Smooth muscle cell (in vitro differentiated cells): ENCODE data around the gene ANO6. TPM values are rescaled to one million over a fixed set of nuclear protein-coding genes. Genes with fewer than 3 reads are reported as not detected.

Source experiments
- DNase-seq: peaks from one replicate; lab custom pipeline; 2025; ENCODE audit not compliant: unreplicated experiment; lab: John Stamatoyannopoulos, UW
- H2AFZ ChIP-seq: fragments of 200-600 bp; sonication (generic); 2 replicates; pipeline ENCODE4 v1.6.0; 2016; ENCODE audit warnings: antibody characterized with exemption, low read depth, mild to moderate bottlenecking
- H3F3A ChIP-seq: fragments of 200-600 bp; sonication (generic); 2 replicates; pipeline ENCODE4 v1.6.0; 2017; ENCODE audit warnings: antibody characterized with exemption, low read depth
- H3K27ac ChIP-seq: fragments of 200-600 bp; sonication (generic); 2 replicates; pipeline ENCODE4 v1.5.1; 2016; ENCODE audit warnings: low read depth, mild to moderate bottlenecking
- H3K27me3 ChIP-seq: fragments of 200-600 bp; sonication (generic); 2 replicates; pipeline ENCODE4 v1.6.1; 2016; ENCODE audit warnings: low read depth, mild to moderate bottlenecking
- H3K36me3 ChIP-seq: fragments of 200-600 bp; sonication (generic); 2 replicates; pipeline ENCODE4 v1.5.1; 2016; ENCODE audit warnings: low read depth
- H3K4me1 ChIP-seq: fragments of 200-600 bp; sonication (generic); 2 replicates; pipeline ENCODE4 v1.5.1; 2016; ENCODE audit warnings: low read depth
- H3K4me2 ChIP-seq: fragments of 200-600 bp; sonication (generic); 2 replicates; pipeline ENCODE4 v1.6.0; 2016; ENCODE audit warnings: mild to moderate bottlenecking
- H3K4me3 ChIP-seq: fragments of 200-600 bp; sonication (generic); 2 replicates; pipeline ENCODE4 v1.5.1; 2016; ENCODE audit warnings: mild to moderate bottlenecking
- H3K79me2 ChIP-seq: fragments of 200-600 bp; sonication (generic); 2 replicates; pipeline ENCODE4 v1.6.0; 2016; ENCODE audit warnings: low read depth, mild to moderate bottlenecking
- H3K9ac ChIP-seq: fragments of 200-600 bp; sonication (generic); 2 replicates; pipeline ENCODE4 v1.6.0; 2016; ENCODE audit warnings: low read depth
- H3K9me3 ChIP-seq: fragments of 200-600 bp; sonication (generic); replicated peaks from 2 replicates; pipeline ENCODE4 v1.5.1; 2016; ENCODE audit warnings: low read depth
- H4K20me1 ChIP-seq: fragments of 200-600 bp; sonication (generic); 2 replicates; pipeline ENCODE4 v1.6.0; 2016; ENCODE audit warnings: low read depth
- WGBS: methylation state at CpG from one replicate; pipeline ENCODE4 v1.1.7; 2016; ENCODE audit warnings: low lambda C conversion rate; 5-methylcytosine and 5-hydroxymethylcytosine counted together
- polyA plus RNA-seq: library from polyadenylated mRNA; unstranded; fragments of >200 nt; fragmentation: Nextera tagmentation; extraction: Ambion mirVana; gene quantifications from 2 replicates; pipeline ENCODE4 v1.2.1, GENCODE V29; 2016
- total RNA-seq: library from RNA; depleted of rRNA; stranded (reverse); fragments of >200 nt; gene quantifications from 2 replicates; pipeline ENCODE4 v1.2.3, GENCODE V29; 2014
- TF ChIP-seq, protein P1 (sequence below): fragments of 200-600 bp; sonication (generic); IDR thresholded peaks from 2 replicates; pipeline ENCODE4 v1.5.1; 2017; ENCODE audit warnings: borderline replicate concordance, mild to moderate bottlenecking, antibody characterized with exemption; ENCODE audit not compliant: insufficient read depth, poor library complexity, severe bottlenecking

Gene ANO6
- total and polyA plus RNA-seq, 2 experiments from 2014 or later, result 44.8 to 106 TPM

- Histone ChIP-seq H3K9ac (no peak overlapping the region), H3K4me1 (peaks cover 8% of the 10 kb centered on the region), H3K27me3 (no peaks in the 10 kb centered on the region), H3K36me3 (no peaks in the 10 kb centered on the region), H3F3A (no peaks in the 10 kb centered on the region), H2AFZ (no peak overlapping the region), H3K79me2 (peaks cover 80% of the 10 kb centered on the region), H3K27ac (peak overlapping the region; percentile 32), H3K9me3 (no peaks in the 10 kb centered on the region), H3K4me3 (no peak overlapping the region), H3K4me2 (no peak overlapping the region), H4K20me1 (peaks cover 67% of the 10 kb centered on the region)
- WGBS, result 97% methylated on average over 2 of the region's 2 CpGs
- no peak for DNase-seq
- TF ChIP-seq, protein P1, sequence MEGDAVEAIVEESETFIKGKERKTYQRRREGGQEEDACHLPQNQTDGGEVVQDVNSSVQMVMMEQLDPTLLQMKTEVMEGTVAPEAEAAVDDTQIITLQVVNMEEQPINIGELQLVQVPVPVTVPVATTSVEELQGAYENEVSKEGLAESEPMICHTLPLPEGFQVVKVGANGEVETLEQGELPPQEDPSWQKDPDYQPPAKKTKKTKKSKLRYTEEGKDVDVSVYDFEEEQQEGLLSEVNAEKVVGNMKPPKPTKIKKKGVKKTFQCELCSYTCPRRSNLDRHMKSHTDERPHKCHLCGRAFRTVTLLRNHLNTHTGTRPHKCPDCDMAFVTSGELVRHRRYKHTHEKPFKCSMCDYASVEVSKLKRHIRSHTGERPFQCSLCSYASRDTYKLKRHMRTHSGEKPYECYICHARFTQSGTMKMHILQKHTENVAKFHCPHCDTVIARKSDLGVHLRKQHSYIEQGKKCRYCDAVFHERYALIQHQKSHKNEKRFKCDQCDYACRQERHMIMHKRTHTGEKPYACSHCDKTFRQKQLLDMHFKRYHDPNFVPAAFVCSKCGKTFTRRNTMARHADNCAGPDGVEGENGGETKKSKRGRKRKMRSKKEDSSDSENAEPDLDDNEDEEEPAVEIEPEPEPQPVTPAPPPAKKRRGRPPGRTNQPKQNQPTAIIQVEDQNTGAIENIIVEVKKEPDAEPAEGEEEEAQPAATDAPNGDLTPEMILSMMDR, result no peak
These were observed 86.9 kb downstream of the ANO6 start for GRCh38 chr12:45302621-45303369.

DNA sequence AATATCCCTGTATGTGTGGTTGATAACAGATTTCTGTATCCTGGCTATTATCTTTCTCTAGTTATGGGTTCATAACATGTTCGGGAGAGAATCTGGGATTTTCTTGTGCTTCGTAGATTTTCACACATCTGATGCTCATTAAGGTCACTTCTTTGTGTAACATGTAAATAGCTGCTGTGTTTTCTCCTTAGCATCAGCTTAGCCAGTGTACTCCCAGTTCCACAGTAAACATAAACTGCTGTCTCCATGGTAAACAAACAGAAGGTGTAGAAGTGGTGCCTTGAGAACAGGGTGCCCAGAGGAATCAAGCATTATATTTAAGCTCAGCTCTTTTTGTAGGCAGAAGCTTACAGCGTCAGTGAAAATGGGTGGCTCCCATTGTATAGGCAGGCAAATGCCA, 88.0 kb downstream of the ANO6 start:
- Histone ChIP-seq H3K36me3 (no peaks in the 10 kb centered on the region), H3K4me3 (no peak overlapping the region), H3K79me2 (peaks cover 75% of the 10 kb centered on the region), H4K20me1 (peaks cover 55% of the 10 kb centered on the region), H3K4me1 (peaks cover 8% of the 10 kb centered on the region), H3K9me3 (no peaks in the 10 kb centered on the region), H3K4me2 (no peak overlapping the region), H3K27me3 (no peaks in the 10 kb centered on the region), H2AFZ (no peak overlapping the region), H3F3A (no peaks in the 10 kb centered on the region), H3K9ac (peak overlapping the region; percentile 18), H3K27ac (peak overlapping the region; percentile 32)
- DNase-seq, result no peak
- TF ChIP-seq, protein P1, result no peak
- 59% methylated on average over 3 of the region's 3 CpGs for WGBS

DNA sequence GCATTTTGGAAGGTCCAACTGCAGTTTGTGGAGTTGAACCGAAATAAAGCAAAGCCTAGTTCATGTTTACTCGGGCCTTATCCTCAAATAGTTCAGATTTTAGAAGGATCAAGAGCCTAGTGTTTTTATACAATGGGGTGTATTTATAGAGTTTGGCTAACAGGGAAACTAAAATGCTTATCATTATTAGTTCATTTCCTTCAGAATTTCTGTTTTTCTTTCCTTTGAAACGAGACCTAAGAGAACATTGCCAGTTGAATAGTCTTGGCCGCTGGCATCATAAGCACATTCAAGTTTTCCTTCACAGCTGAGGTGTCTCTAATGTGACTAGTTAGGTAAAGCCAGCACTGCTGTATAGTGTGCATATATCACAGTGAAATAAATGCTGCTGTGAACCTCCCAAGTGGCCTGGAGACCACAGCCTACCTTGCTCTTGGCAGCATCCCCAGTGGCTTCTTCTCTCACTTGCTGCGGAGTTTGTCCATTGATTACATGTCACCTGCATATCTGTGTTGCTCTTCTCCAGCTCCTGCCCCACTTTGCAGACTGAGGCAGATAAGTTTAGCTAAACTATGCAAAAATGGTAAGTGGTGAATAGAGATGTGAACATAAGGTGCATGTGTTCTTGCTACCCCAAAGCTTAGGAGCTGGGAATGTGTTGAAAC, 88.8 kb downstream of the ANO6 start:
- Histone ChIP-seq H3K9me3 (no peaks in the 10 kb centered on the region), H3K27me3 (no peaks in the 10 kb centered on the region), H3K27ac (peak overlapping the region; percentile 32), H3K9ac (peak overlapping the region; percentile 18), H4K20me1 (peaks cover 48% of the 10 kb centered on the region), H3F3A (no peaks in the 10 kb centered on the region), H3K4me2 (no peak overlapping the region), H3K36me3 (no peaks in the 10 kb centered on the region), H3K79me2 (peaks cover 74% of the 10 kb centered on the region), H2AFZ (no peak overlapping the region), H3K4me3 (no peak overlapping the region), H3K4me1 (peaks cover 8% of the 10 kb centered on the region)
- DNase-seq, result no peak
- whole genome bisulfite sequencing, result 50% methylated on average over 5 of the region's 5 CpGs
- TF ChIP-seq, protein P1, result no peak

DNA sequence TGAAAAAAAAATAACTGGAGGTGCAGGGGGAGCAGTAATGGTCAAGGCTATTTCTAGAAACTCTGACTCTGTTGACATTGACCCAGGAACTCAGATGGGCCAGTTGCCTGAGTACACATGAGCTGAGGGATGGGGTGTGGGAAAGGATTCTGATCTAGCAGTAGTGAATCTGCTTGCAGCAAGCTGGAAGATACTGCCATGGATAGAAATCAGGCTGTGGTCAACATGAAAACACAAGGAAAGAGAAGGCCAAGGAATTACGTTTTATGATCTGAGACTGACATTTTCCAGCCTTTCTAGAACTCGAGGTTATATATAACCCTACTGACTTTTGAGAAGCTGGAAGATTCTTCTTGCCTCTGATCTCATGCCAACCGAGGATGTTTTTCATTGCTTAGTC, 90.0 kb downstream of the ANO6 start:
- no peaks in the 10 kb centered on the region for H3K27me3 ChIP-seq
- peak overlapping the region; percentile 39 for H3K4me2 ChIP-seq
- TF ChIP-seq, protein P1, result no peak
- peaks cover 74% of the 10 kb centered on the region for H3K79me2 ChIP-seq
- H2AFZ ChIP-seq, result no peak overlapping the region
- no peak for DNase-seq
- H3K4me1 ChIP-seq, result peaks cover 8% of the 10 kb centered on the region
- peak overlapping the region; percentile 32 for H3K27ac ChIP-seq
- H3K4me3 ChIP-seq, result no peak overlapping the region
- H3K36me3 ChIP-seq, result no peaks in the 10 kb centered on the region
- no peaks in the 10 kb centered on the region for H3F3A ChIP-seq
- H3K9ac ChIP-seq, result no peak overlapping the region
- H3K9me3 ChIP-seq, result no peaks in the 10 kb centered on the region
- 30% methylated on average over 3 of the region's 3 CpGs for WGBS
- peaks cover 48% of the 10 kb centered on the region for H4K20me1 ChIP-seq
